Measurements from ENCODE around the gene SCYGR2. TPM values are rescaled to one million over a fixed set of nuclear protein-coding genes. Genes with fewer than 3 reads are reported as not detected.
"Not testable (repeated sequence)": the region's sequence is repeated elsewhere in the genome, so short reads cannot be mapped to it uniquely, and the experiment has no call there.

SCYGR2 gene
- not detected for total RNA-seq

GRCh38 chr2:227598835-227599503, at the start of gene SCYGR2:
SCYGR2 (plus strand) TSS chr2:227598893; CDS start chr2:227598893, 0 bp downstream.
- H3K27ac ChIP-seq, H3K9me3 ChIP-seq, H3K4me1 ChIP-seq, ATAC-seq, H3K4me3 ChIP-seq, H3K36me3 ChIP-seq: not testable (repeated sequence)
- WGBS, 2 donors (ENCODE audit: low coverage in 1 of 2): 53 to 73% methylated on average over 4 to 5 of the region's 16 CpGs
- peaks cover 22% of the 10 kb centered on the region for H3K27me3 ChIP-seq

- Histone ChIP-seq H3K36me3 (peaks cover 4 to 78% of the 10 kb centered on the region in 2 donors), H3K27me3 (no peaks in the 10 kb centered on the region), H3K9me3 (no peaks in the 10 kb centered on the region), H3K4me3 (no peak overlapping the region), H3K4me1 (no peaks in the 10 kb centered on the region), H3K27ac (no peak overlapping the region)
- no peak for TF ChIP-seq CTCF (IDR thresholded peaks at IDR 0.05)
- no peak for TF ChIP-seq POLR2AphosphoS5 (IDR thresholded peaks at IDR 0.05)
- TF ChIP-seq POLR2A (IDR thresholded peaks at IDR 0.05): no peak
- no peak for TF ChIP-seq EP300 (IDR thresholded peaks at IDR 0.05)
- 89 to 91% methylated on average over 2 to 3 of the region's 3 CpGs for WGBS, 2 donors (ENCODE audit: low coverage in 1 of 2)
- no peak for ATAC-seq
Observed at GRCh38 chr2:227551836-227552235, 46.9 kb upstream of the SCYGR2 start.

- H3K36me3 ChIP-seq: peaks cover 0 to 17% of the 10 kb centered on the region in 2 donors
- H3K27me3 ChIP-seq: no peaks in the 10 kb centered on the region
- ATAC-seq: no peak
- no peaks in the 10 kb centered on the region for H3K4me1 ChIP-seq
- H3K4me3 ChIP-seq: no peak overlapping the region
- H3K27ac ChIP-seq: no peak overlapping the region
- H3K9me3 ChIP-seq: no peaks in the 10 kb centered on the region
- TF ChIP-seq EP300 (IDR thresholded peaks at IDR 0.05): no peak
- no peak for TF ChIP-seq POLR2AphosphoS5 (IDR thresholded peaks at IDR 0.05)
- no peak for TF ChIP-seq CTCF (IDR thresholded peaks at IDR 0.05)
- TF ChIP-seq POLR2A (IDR thresholded peaks at IDR 0.05): no peak
Observed at GRCh38 chr2:227562581-227562980, 36.1 kb upstream of the SCYGR2 start.

GRCh38 chr2:227565080-227565479, 33.6 kb upstream of the SCYGR2 start:
- no peak overlapping the region for H3K27ac ChIP-seq
- no peaks in the 10 kb centered on the region for H3K4me1 ChIP-seq
- no peak for ATAC-seq
- WGBS, 2 donors (ENCODE audit: low coverage in 1 of 2): 80 to 92% methylated on average over 1 of the region's 1 CpG
- H3K9me3 ChIP-seq: no peaks in the 10 kb centered on the region
- no peaks in the 10 kb centered on the region for H3K27me3 ChIP-seq
- H3K4me3 ChIP-seq: no peak overlapping the region
- TF ChIP-seq POLR2A (IDR thresholded peaks at IDR 0.05) (no peak), CTCF (IDR thresholded peaks at IDR 0.05) (no peak), EP300 (IDR thresholded peaks at IDR 0.05) (no peak), POLR2AphosphoS5 (IDR thresholded peaks at IDR 0.05) (no peak)
- H3K36me3 ChIP-seq: peaks cover 0 to 5% of the 10 kb centered on the region in 2 donors

- Histone ChIP-seq H3K27me3 (no peaks in the 10 kb centered on the region), H3K9me3 (no peaks in the 10 kb centered on the region), H3K27ac (no peak overlapping the region), H3K4me1 (no peaks in the 10 kb centered on the region), H3K36me3 (peaks cover 0 to 5% of the 10 kb centered on the region in 2 donors), H3K4me3 (no peak overlapping the region)
- no peak for ATAC-seq
- WGBS, 2 donors (ENCODE audit: low coverage in 1 of 2): 57 to 72% methylated on average over 3 of the region's 3 CpGs
- no peak for TF ChIP-seq CTCF (IDR thresholded peaks at IDR 0.05)
- no peak for TF ChIP-seq POLR2AphosphoS5 (IDR thresholded peaks at IDR 0.05)
- TF ChIP-seq POLR2A (IDR thresholded peaks at IDR 0.05): no peak
- TF ChIP-seq EP300 (IDR thresholded peaks at IDR 0.05): no peak
Observed at GRCh38 chr2:227566012-227566411, 32.7 kb upstream of the SCYGR2 start.

Data from gastroesophageal sphincter (tissue), 4 donors.